NCI-H187 treated with DMSO at 0.1 percent for 48 hours (cell line): ENCODE results near the gene ITPR2.

Experiments
- DNase-seq: peaks from one replicate; lab custom pipeline; 2025; lab: John Stamatoyannopoulos, UW

ITPR2 gene

GRCh38 chr12:26292596-26292995 is 540.4 kb downstream of the ITPR2 start:
- DNase-seq, result no peak

- DNase-seq, result no peak
Measured at GRCh38 chr12:26290565-26290964, 542.4 kb downstream of the ITPR2 start.

GRCh38 chr12:26287671-26288381 is 545.2 kb downstream of the ITPR2 start:
- DNase-seq, result no peak
